Fibroblast of pulmonary artery (primary cell): Measurements from ENCODE around the gene SIGLEC9.
A peak's percentile ranks its signal among the peaks of the same experiment; 100 is the strongest.

Experiments
- DNase-seq: peaks from one replicate; pipeline ENCODE4 v3.0.0-alpha.2; 2010; ENCODE audit warnings: low read depth
- H3K4me3 ChIP-seq: replicated peaks from 2 replicates; pipeline ENCODE4 v1.5.1; 2011; ENCODE audit warnings: low read depth, mild to moderate bottlenecking, control low read depth, low read length, moderate library complexity
- TF ChIP-seq, protein P1 (sequence below): IDR thresholded peaks from 2 replicates; pipeline ENCODE4 v1.5.1; 2011; ENCODE audit warnings: mild to moderate bottlenecking, control low read depth, low read length, inconsistent platforms; ENCODE audit errors: missing control alignments

Gene SIGLEC9

DNA sequence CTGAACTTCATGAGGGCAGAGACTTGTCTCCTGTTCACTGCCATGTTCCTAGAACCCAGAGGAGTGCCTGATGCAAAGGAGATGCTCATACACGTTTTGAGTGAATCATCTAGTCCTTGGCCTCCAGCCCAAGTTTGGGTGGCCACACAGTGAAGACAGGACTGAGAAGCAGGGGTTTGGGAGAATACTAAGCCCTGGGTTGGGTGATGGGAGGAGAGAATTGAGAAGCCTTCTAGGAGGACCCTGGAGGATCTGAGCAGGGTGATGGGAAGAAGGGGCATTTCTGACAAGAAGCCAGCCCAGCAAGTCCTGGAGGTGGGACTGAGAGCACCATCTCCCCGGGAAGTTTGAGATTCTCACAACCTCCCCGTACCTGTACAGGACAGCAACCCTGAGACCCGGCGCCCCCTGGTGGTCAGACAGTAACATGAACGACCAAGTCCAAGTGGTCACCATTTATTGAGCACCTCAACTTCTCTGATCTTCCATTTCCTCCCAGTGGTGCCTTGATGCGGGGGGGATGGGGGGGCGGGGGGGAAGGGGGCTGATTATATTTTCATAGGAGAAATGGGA lies 27.5 kb upstream of the SIGLEC9 start:
- DNase-seq, result peak; percentile 65
- no peak overlapping the region for H3K4me3 ChIP-seq
- TF ChIP-seq, protein P1, sequence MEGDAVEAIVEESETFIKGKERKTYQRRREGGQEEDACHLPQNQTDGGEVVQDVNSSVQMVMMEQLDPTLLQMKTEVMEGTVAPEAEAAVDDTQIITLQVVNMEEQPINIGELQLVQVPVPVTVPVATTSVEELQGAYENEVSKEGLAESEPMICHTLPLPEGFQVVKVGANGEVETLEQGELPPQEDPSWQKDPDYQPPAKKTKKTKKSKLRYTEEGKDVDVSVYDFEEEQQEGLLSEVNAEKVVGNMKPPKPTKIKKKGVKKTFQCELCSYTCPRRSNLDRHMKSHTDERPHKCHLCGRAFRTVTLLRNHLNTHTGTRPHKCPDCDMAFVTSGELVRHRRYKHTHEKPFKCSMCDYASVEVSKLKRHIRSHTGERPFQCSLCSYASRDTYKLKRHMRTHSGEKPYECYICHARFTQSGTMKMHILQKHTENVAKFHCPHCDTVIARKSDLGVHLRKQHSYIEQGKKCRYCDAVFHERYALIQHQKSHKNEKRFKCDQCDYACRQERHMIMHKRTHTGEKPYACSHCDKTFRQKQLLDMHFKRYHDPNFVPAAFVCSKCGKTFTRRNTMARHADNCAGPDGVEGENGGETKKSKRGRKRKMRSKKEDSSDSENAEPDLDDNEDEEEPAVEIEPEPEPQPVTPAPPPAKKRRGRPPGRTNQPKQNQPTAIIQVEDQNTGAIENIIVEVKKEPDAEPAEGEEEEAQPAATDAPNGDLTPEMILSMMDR, result peak; percentile 67

DNA sequence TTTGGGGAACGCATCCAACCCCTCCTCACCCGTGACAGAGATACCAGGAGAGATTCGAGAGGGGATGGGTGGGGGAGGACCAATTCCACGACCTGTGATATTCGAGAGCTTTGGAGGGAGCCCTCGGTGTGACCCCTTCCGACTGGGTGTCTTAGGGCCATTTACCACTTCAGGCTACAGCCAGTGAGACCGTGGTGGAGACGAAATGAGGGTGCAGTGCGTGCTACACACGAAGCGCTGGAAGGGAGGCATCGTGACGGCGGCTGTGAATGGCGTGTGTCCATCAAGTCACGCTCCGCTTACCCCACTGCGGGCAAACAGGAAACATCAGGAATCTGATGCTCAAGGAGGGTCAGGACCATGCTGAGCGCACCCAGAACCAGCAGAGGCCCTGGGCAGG lies 26.9 kb upstream of the SIGLEC9 start:
- TF ChIP-seq, protein P1, result no peak
- no peak for DNase-seq
- H3K4me3 ChIP-seq, result no peak overlapping the region

DNA sequence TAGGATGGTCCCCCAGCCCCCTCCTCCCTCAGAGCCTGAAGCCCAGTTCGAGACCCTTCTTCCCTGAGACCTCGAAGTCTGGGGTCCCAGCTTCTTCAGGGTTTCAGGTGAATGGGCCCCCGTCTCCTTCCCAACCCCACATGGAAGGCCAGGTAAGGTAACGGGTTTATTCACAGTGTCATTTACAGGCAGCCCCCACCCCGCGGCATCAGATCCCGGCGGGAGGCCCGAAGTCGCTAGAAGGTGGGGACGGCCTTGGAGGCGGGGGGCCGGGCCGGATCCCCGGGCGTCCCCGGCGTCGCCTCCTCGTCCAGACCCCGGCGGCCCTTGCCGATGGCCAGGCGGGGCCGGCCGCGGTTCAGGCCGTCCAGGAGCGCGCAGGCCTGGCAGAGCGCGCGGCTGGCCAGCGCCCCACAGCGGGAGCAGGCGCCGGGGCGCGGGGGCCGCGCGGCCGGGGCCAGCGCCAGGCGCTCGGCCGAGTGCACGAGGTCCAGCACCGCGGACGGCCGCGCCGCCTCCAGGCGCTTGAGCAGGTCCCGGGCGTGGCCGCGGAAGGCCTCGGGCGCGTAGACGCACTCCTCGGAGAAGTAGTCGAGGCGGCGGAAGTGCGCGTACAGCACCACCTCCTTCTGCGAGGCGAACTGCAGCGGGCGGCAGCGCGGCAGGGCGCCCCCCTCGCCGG lies 26.2 kb upstream of the SIGLEC9 start:
- no peak overlapping the region for H3K4me3 ChIP-seq
- no peak for DNase-seq
- TF ChIP-seq, protein P1, result no peak

DNA sequence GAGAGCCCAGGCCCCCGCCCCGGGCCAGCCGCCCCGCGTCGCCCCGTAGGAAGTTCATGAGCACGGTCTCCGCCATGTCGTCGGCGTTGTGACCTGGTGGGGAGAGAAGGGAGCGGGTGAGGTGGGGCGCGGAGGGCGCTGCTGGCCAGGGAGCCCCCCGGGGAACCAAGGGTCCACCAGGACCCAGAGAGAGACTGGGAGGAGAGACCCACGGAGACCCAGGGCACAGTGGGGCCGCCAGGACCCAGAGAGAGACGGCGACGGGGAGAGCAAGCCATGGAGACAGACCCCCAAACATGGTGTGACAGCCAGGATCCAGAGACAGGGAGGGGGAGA lies 25.7 kb upstream of the SIGLEC9 start:
- TF ChIP-seq, protein P1, result no peak
- H3K4me3 ChIP-seq, result no peak overlapping the region
- DNase-seq, result no peak

DNA sequence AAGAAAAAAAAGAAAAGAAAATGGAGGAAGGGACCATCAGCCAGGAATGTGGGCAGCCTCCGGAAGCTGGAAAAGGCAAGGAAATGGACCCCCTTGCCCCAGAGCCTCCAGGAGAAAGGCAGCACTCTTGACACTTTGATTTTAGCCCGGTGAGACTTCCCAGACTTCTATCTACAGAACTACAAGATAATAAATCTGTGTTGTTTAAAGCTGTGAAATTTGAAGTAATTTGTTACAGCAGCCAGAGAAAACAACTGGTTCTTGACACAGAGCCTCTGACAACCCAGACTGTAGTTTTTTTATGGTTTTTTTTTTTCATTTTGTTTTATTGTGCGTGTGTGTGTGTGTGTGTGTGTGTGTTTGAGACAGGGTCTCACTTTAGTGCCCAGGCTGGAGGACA lies 24.1 kb upstream of the SIGLEC9 start:
- no peak overlapping the region for H3K4me3 ChIP-seq
- DNase-seq, result no peak
- TF ChIP-seq, protein P1, result no peak

DNA sequence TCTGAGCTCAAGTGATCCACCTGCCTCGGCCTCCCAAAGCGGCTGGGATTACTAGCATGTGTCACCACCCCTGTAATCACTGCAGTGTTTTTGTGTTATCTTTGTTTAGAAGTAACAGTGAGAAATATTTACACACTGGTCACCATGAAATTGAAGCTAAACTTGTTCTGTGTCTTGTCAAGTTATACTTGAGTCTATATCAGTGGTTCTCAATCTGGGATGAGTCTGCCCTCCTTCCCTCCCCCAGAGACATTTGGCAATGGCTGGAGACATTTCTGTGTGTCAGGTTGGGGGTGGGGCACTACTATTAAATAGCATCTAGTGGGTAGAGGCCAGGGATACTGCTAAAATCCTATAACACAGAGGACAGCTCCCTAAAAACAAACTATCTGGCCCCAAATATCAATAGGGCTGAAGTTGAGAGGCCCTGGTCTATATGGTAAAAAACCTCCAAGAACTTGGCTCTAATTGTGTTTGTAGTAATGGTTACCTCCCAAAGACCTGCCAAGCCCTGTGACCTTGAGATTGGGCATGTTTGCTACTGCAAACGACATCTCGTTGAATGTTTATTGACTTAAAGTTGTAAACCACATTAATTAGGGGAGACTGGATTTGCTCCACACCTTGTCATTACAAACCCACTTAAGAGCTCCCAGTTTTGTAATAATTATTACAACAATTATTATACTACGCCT lies 23.4 kb upstream of the SIGLEC9 start:
- H3K4me3 ChIP-seq, result no peak overlapping the region
- no peak for DNase-seq
- TF ChIP-seq, protein P1, result no peak
